ENCODE measurements around the gene RIN2.

Gene RIN2

GRCh38 chr20:19729672-19730071, 28.4 kb upstream of the RIN2 start:
- DNase-seq (ENCODE audit: extremely low read depth, insufficient read length), result no peak
- no peak for TF ChIP-seq CTCF (IDR thresholded peaks at IDR 0.05; ENCODE audit: insufficient read depth, low read length, poor library complexity, severe bottlenecking)
- H3K4me3 ChIP-seq (replicated peaks; ENCODE audit: low read depth, low read length), result no peak overlapping the region
- H3K27me3 ChIP-seq (replicated peaks; ENCODE audit: control insufficient read depth, insufficient read depth, low read length), result no peaks in the 10 kb centered on the region
- no peaks in the 10 kb centered on the region for H3K36me3 ChIP-seq (ENCODE audit: control insufficient read depth, insufficient read depth, low read length)

- no peak for TF ChIP-seq CTCF (IDR thresholded peaks at IDR 0.05; ENCODE audit: insufficient read depth, low read length, poor library complexity, severe bottlenecking)
- H3K27me3 ChIP-seq (replicated peaks; ENCODE audit: control insufficient read depth, insufficient read depth, low read length), result no peaks in the 10 kb centered on the region
- H3K36me3 ChIP-seq (ENCODE audit: control insufficient read depth, insufficient read depth, low read length), result no peaks in the 10 kb centered on the region
- no peak overlapping the region for H3K4me3 ChIP-seq (replicated peaks; ENCODE audit: low read depth, low read length)
- DNase-seq (ENCODE audit: extremely low read depth, insufficient read length), result no peak
Observed at GRCh38 chr20:19730706-19731105, 27.4 kb upstream of the RIN2 start.

- DNase-seq (ENCODE audit: extremely low read depth, insufficient read length), result no peak
- TF ChIP-seq CTCF (IDR thresholded peaks at IDR 0.05; ENCODE audit: insufficient read depth, low read length, poor library complexity, severe bottlenecking), result no peak
- Histone ChIP-seq H3K36me3 (ENCODE audit: control insufficient read depth, insufficient read depth, low read length) (no peaks in the 10 kb centered on the region), H3K4me3 (replicated peaks; ENCODE audit: low read depth, low read length) (no peak overlapping the region), H3K27me3 (replicated peaks; ENCODE audit: control insufficient read depth, insufficient read depth, low read length) (no peaks in the 10 kb centered on the region; the same call in 1 of the 2 replicates)
Observed at GRCh38 chr20:19734811-19735210, 23.2 kb upstream of the RIN2 start.

GRCh38 chr20:19735446-19735845, 22.6 kb upstream of the RIN2 start:
- no peak for TF ChIP-seq CTCF (IDR thresholded peaks at IDR 0.05; ENCODE audit: insufficient read depth, low read length, poor library complexity, severe bottlenecking)
- Histone ChIP-seq H3K4me3 (replicated peaks; ENCODE audit: low read depth, low read length) (no peak overlapping the region), H3K36me3 (ENCODE audit: control insufficient read depth, insufficient read depth, low read length) (no peaks in the 10 kb centered on the region), H3K27me3 (replicated peaks; ENCODE audit: control insufficient read depth, insufficient read depth, low read length) (no peaks in the 10 kb centered on the region; the same call in 1 of the 2 replicates)
- DNase-seq (ENCODE audit: extremely low read depth, insufficient read length), result no peak

- DNase-seq (ENCODE audit: extremely low read depth, insufficient read length), result no peak
- Histone ChIP-seq H3K4me3 (replicated peaks; ENCODE audit: low read depth, low read length) (no peak overlapping the region), H3K27me3 (replicated peaks; ENCODE audit: control insufficient read depth, insufficient read depth, low read length) (no peaks in the 10 kb centered on the region; the same call in 1 of the 2 replicates), H3K36me3 (ENCODE audit: control insufficient read depth, insufficient read depth, low read length) (no peaks in the 10 kb centered on the region)
- no peak for TF ChIP-seq CTCF (IDR thresholded peaks at IDR 0.05; ENCODE audit: insufficient read depth, low read length, poor library complexity, severe bottlenecking)
Observed at GRCh38 chr20:19737025-19737424, 21.0 kb upstream of the RIN2 start.

- no peak for TF ChIP-seq CTCF (IDR thresholded peaks at IDR 0.05; ENCODE audit: insufficient read depth, low read length, poor library complexity, severe bottlenecking)
- no peaks in the 10 kb centered on the region for H3K36me3 ChIP-seq (ENCODE audit: control insufficient read depth, insufficient read depth, low read length)
- H3K4me3 ChIP-seq (replicated peaks; ENCODE audit: low read depth, low read length), result no peak overlapping the region
- no peaks in the 10 kb centered on the region; the same call in 1 of the 2 replicates for H3K27me3 ChIP-seq (replicated peaks; ENCODE audit: control insufficient read depth, insufficient read depth, low read length)
- no peak for DNase-seq (ENCODE audit: extremely low read depth, insufficient read length)
Observed at GRCh38 chr20:19738951-19739350, 19.1 kb upstream of the RIN2 start.

Data from GM06990 (cell line).